ENCODE measurements around the gene EIF2AK3. TPM values are rescaled to one million over a fixed set of nuclear protein-coding genes. Genes with fewer than 3 reads are reported as not detected.

EIF2AK3 gene
- total and polyA plus RNA-seq, 10 of the 15 experiments (the other 5 are each of a cell fraction or from before 2014, with no cell fraction given), result 5.0 to 44.7 (median 22.4) TPM

DNA sequence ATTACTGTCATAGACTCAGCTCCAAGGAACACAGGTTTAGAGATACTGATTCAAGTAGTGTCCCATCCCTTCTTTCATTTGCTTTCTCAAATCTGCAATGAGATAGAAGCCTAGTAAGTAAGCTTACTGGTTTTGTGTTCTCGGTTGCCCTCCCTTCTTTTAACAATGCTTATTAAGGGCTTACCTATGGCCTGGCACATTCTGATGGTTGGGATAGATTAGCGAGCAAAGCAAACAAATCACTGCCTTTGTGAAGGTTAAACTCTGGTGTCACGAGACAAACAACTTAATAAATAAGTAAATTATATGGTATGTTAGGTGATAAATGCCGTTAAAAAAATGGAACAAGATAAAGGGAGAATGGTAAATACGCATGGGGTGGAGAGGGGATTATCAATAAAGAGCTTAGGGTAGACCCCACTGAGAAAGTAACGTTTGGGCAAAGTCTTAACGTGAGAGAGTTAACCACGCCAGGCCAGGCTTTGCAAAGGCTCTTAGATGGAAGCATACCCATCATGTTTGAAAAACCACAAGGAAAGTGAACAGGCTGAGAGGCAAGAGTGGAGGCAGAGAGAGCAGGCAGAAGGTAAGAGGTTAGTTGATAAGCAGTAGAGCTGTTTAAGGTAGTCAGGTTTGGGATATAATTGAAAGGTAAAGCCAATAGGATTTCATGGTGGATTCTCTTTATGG is 31.0 kb downstream of the EIF2AK3 start:
- Histone ChIP-seq H3K9me3 (replicated peaks; ENCODE audit: control insufficient read depth, insufficient read depth, low read length) (no peaks in the 10 kb centered on the region), H4K20me1 (ENCODE audit: control insufficient read depth, insufficient read depth) (no peaks in the 10 kb centered on the region), H3K27me3 (replicated peaks in 1 of 2; ENCODE audit: control insufficient read depth in 2 of 2, insufficient read depth in 2 of 2, low read length in 1 of 2) (no peaks in the 10 kb centered on the region), H3K27ac (ENCODE audit: control insufficient read depth, insufficient read depth) (no peak overlapping the region), H3K79me2 (ENCODE audit: control insufficient read depth, insufficient read depth, low read length) (peaks cover 34% of the 10 kb centered on the region), H3K4me1 (ENCODE audit: control insufficient read depth, insufficient read depth, low read length) (peaks cover 15% of the 10 kb centered on the region; the same call in 1 of the 2 replicates), H3K4me2 (ENCODE audit: control insufficient read depth, insufficient read depth) (no peak overlapping the region), H3K4me3 (no peak overlapping the region), H2AFZ (ENCODE audit: control insufficient read depth, low read depth, low read length) (no peak overlapping the region), H3K36me3 (ENCODE audit: control insufficient read depth in 2 of 2, insufficient read depth in 2 of 2, low read length in 1 of 2) (peaks cover 0 to 19% of the 10 kb centered on the region in 2 experiments; a peak in 2 of 4 replicates), H3K9ac (ENCODE audit: control insufficient read depth, insufficient read depth, low read length) (no peak overlapping the region)
- 97% methylated on average over 8 of the region's 8 CpGs for WGBS (ENCODE audit: insufficient coverage, insufficient replicate concordance, low lambda C conversion rate, missing lambda C conversion rate)
- ATAC-seq, result no peak
- no peak for DNase-seq (ENCODE audit: low read depth, low spot score)
- ChIA-PET SMC1A (ENCODE audit: uncharacterized antibody, unreplicated experiment) (interaction anchor here (0.9 to 12.7 kb wide), 9 partner anchors 10 to 74 kb away, joined by 3 to 270 read pairs (median 3); no protein-coding TSS in a partner anchor), CTCF (interaction anchor here (0.7 to 11.0 kb wide), 4 partner anchors 8 to 72 kb away, joined by 3 to 399 read pairs (median 4); no protein-coding TSS in a partner anchor), RAD21 (ENCODE audit: unreplicated experiment) (interaction anchor here (1.0 to 3.4 kb wide), 5 partner anchors 12 to 77 kb away, joined by 3 to 27 read pairs (median 4); no protein-coding TSS in a partner anchor), POLR2A (interaction anchor here (0.8 to 1.9 kb wide), 3 partner anchors 11 to 26 kb away, joined by 3 to 4 read pairs (median 3); no protein-coding TSS in a partner anchor)
- BruUV-seq (replicated peaks), result no TSS peak
- intact Hi-C loops (cut with micrococcal nuclease; ENCODE audit: unreplicated experiment) (no loop called here), in situ Hi-C loops (cut with MboI) (no loop called here)
- FAIRE-seq, result no peak
- no peak for TF ChIP-seq ZNF384 (IDR thresholded peaks at IDR 0.05; ENCODE audit: borderline replicate concordance, low read depth, low read length)
- TF ChIP-seq STAT3 (IDR thresholded peaks at IDR 0.05; ENCODE audit: low read depth, low read length), result no peak
- no peak for TF ChIP-seq MTA2 (IDR thresholded peaks at IDR 0.05; ENCODE audit: low read depth)
- TF ChIP-seq SMAD5 (IDR thresholded peaks at IDR 0.05; ENCODE audit: low read depth), result no peak
- TF ChIP-seq, protein P1, sequence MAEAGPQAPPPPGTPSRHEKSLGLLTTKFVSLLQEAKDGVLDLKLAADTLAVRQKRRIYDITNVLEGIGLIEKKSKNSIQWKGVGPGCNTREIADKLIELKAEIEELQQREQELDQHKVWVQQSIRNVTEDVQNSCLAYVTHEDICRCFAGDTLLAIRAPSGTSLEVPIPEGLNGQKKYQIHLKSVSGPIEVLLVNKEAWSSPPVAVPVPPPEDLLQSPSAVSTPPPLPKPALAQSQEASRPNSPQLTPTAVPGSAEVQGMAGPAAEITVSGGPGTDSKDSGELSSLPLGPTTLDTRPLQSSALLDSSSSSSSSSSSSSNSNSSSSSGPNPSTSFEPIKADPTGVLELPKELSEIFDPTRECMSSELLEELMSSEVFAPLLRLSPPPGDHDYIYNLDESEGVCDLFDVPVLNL (IDR thresholded peaks at IDR 0.05; ENCODE audit: low read depth, low read length), result no peak
- no peak for TF ChIP-seq NFYB (IDR thresholded peaks at IDR 0.05; ENCODE audit: insufficient read depth, low read depth, low read length)
- TF ChIP-seq CREM (IDR thresholded peaks at IDR 0.05; ENCODE audit: low read depth), result no peak
- TF ChIP-seq, protein P2, sequence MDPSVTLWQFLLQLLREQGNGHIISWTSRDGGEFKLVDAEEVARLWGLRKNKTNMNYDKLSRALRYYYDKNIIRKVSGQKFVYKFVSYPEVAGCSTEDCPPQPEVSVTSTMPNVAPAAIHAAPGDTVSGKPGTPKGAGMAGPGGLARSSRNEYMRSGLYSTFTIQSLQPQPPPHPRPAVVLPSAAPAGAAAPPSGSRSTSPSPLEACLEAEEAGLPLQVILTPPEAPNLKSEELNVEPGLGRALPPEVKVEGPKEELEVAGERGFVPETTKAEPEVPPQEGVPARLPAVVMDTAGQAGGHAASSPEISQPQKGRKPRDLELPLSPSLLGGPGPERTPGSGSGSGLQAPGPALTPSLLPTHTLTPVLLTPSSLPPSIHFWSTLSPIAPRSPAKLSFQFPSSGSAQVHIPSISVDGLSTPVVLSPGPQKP (IDR thresholded peaks at IDR 0.05; ENCODE audit: low read depth, low read length), result no peak
- TF ChIP-seq, protein P3, sequence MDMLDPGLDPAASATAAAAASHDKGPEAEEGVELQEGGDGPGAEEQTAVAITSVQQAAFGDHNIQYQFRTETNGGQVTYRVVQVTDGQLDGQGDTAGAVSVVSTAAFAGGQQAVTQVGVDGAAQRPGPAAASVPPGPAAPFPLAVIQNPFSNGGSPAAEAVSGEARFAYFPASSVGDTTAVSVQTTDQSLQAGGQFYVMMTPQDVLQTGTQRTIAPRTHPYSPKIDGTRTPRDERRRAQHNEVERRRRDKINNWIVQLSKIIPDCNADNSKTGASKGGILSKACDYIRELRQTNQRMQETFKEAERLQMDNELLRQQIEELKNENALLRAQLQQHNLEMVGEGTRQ (IDR thresholded peaks at IDR 0.05; ENCODE audit: borderline replicate concordance, low read depth, low read length), result no peak
- TF ChIP-seq, protein P4, sequence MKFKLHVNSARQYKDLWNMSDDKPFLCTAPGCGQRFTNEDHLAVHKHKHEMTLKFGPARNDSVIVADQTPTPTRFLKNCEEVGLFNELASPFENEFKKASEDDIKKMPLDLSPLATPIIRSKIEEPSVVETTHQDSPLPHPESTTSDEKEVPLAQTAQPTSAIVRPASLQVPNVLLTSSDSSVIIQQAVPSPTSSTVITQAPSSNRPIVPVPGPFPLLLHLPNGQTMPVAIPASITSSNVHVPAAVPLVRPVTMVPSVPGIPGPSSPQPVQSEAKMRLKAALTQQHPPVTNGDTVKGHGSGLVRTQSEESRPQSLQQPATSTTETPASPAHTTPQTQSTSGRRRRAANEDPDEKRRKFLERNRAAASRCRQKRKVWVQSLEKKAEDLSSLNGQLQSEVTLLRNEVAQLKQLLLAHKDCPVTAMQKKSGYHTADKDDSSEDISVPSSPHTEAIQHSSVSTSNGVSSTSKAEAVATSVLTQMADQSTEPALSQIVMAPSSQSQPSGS (IDR thresholded peaks at IDR 0.05; ENCODE audit: low read length), result no peak
- TF ChIP-seq MEF2B (IDR thresholded peaks at IDR 0.05; ENCODE audit: partially characterized antibody, poor library complexity, severe bottlenecking), result no peak
- no peak for TF ChIP-seq WRNIP1 (IDR thresholded peaks at IDR 0.05; ENCODE audit: borderline replicate concordance, low read depth, low read length)
- no peak for TF ChIP-seq RAD51 (IDR thresholded peaks at IDR 0.05)
- TF ChIP-seq, protein P5, sequence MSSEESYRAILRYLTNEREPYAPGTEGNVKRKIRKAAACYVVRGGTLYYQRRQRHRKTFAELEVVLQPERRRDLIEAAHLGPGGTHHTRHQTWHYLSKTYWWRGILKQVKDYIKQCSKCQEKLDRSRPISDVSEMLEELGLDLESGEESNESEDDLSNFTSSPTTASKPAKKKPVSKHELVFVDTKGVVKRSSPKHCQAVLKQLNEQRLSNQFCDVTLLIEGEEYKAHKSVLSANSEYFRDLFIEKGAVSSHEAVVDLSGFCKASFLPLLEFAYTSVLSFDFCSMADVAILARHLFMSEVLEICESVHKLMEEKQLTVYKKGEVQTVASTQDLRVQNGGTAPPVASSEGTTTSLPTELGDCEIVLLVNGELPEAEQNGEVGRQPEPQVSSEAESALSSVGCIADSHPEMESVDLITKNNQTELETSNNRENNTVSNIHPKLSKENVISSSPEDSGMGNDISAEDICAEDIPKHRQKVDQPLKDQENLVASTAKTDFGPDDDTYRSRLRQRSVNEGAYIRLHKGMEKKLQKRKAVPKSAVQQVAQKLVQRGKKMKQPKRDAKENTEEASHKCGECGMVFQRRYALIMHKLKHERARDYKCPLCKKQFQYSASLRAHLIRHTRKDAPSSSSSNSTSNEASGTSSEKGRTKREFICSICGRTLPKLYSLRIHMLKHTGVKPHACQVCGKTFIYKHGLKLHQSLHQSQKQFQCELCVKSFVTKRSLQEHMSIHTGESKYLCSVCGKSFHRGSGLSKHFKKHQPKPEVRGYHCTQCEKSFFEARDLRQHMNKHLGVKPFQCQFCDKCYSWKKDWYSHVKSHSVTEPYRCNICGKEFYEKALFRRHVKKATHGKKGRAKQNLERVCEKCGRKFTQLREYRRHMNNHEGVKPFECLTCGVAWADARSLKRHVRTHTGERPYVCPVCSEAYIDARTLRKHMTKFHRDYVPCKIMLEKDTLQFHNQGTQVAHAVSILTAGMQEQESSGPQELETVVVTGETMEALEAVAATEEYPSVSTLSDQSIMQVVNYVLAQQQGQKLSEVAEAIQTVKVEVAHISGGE (CRISPR knock-in tag; IDR thresholded peaks at IDR 0.05), result no peak
- TF ChIP-seq YY1 (IDR thresholded peaks at IDR 0.05; ENCODE audit: low read depth, low read length), result no peak
- no peak for TF ChIP-seq PML (IDR thresholded peaks at IDR 0.05; ENCODE audit: low read length)
